Esophagus mucosa (tissue), 1 donor: ENCODE results near the gene ADAM21. TPM values are rescaled to one million over a fixed set of nuclear protein-coding genes. Genes with fewer than 3 reads are reported as not detected.
"Not testable (repeated sequence)": the region's sequence is repeated elsewhere in the genome, so short reads cannot be mapped to it uniquely, and the experiment has no call there.

Source experiments
- ATAC-seq: fragments of 200-7000 bp; cut with Tn5 transposase; one replicate; pipeline ENCODE4 v1.9.1; 2020
- total RNA-seq: library from RNA; stranded (reverse); gene quantifications from one replicate; pipeline ENCODE4 v1.2.4, GENCODE V29; 2023
- donor health status: DM: yes; HTN: yes; CAD: no.

Gene ADAM21
- total RNA-seq, 1 donor from 2014 or later = not detected

- not testable (repeated sequence) for ATAC-seq
Observed at GRCh38 chr14:70477356-70478105, 25.6 kb downstream of the ADAM21 start.

DNA sequence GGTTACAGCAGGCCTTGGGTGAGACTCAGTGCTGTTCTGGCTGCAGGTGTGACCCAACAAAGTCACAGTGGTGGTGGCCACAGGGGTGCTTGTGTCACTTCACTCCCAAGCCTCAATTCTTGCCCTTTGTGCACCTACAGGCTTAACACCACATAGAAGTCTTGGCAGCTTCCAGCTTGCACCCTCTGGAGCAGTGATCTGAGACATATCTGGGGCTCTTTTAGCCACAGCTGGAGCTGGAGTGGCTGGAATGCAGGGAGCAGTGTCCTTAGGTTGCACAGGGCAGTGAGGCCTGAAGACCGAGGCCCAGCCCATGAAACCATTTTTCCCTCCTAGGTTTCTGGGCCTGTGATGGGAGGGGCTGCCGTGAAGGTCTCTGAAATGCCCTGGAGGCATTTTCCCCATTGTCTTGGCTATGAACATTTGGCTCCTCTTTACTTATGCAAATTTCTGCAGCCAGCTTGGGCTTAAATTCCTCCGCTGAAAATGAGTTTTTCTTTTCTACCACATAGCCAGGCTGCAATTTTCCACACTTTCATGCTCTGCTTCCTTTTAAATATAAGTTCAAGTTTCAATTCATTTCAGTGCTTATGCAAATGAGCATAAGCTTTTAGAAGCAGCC is 37.7 kb downstream of the ADAM21 start:
- ATAC-seq = no peak

GRCh38 chr14:70498191-70498590 is 46.2 kb downstream of the ADAM21 start:
- no peak for ATAC-seq

Other genes with a start within 250 kb of the ADAM21 start
- 46.0 TPM for gene COX16, start 92.5 kb upstream of the ADAM21 start, total RNA-seq
- gene SYNJ2BP, start 35.1 kb upstream of the ADAM21 start, total RNA-seq = 10.2 TPM
- gene ADAM20, start 82.8 kb downstream of the ADAM21 start, total RNA-seq = 0.80 TPM
- gene MED6, start 148.5 kb downstream of the ADAM21 start, total RNA-seq = 22.2 TPM
- 40.5 TPM for gene TTC9, start 189.7 kb downstream of the ADAM21 start, total RNA-seq